Uterus (tissue), 4 donors: ENCODE measurements around the gene ANKRD22. TPM values are rescaled to one million over a fixed set of nuclear protein-coding genes. Genes with fewer than 3 reads are reported as not detected.

Experiments
- DNase-seq, 2 donors: peaks; one replicate each; pipeline ENCODE4 v3.0.0-alpha.2; 2019 to 2020
- H3K27ac ChIP-seq, 2 donors: fragments of 200-600 bp; sonication (generic); 1 replicate in 1 of 2; 2 replicates in 1 of 2; pipeline ENCODE4 v1.5.1; 2016 to 2018
- H3K27me3 ChIP-seq, 2 donors: fragments of 200-600 bp; sonication (generic); one replicate each; pipeline ENCODE4 v1.5.1; 2018 to 2019; ENCODE audit warnings: control low read depth in 1 of 2
- H3K36me3 ChIP-seq, 2 donors: fragments of 200-600 bp; sonication (generic); one replicate each; pipeline ENCODE4 v1.5.1; 2019; ENCODE audit warnings: control low read depth in 1 of 2
- H3K4me1 ChIP-seq, 2 donors: fragments of 200-600 bp; sonication (generic); one replicate each; pipeline ENCODE4 v1.5.1; 2018 to 2019; ENCODE audit warnings: control low read depth in 1 of 2
- H3K4me3 ChIP-seq, 2 donors: fragments of 200-600 bp; sonication (generic); 1 replicate in 1 of 2; 2 replicates in 1 of 2; pipeline ENCODE4 v1.5.1; 2018 to 2019; ENCODE audit warnings: mild to moderate bottlenecking in 1 of 2
- H3K9me3 ChIP-seq, 2 donors: fragments of 200-600 bp; sonication (generic); one replicate each; pipeline ENCODE4 v1.5.1; 2019; ENCODE audit warnings: control low read depth in 1 of 2
- POLR2A ChIP-seq, 2 donors: fragments of 450-650 bp; IDR thresholded peaks; one replicate each; pipeline ENCODE4 v1.6.1; 2016; ENCODE audit warnings: antibody characterized with exemption in 2 of 2, mild to moderate bottlenecking in 1 of 2, moderate library complexity in 1 of 2
- intact Hi-C: fragments of 100-400 bp; cut with DNase I; formaldehyde crosslinking; loops from one replicate; pipeline ENCODE4 v1.15.1; 2023; ENCODE audit warnings: low total_unique reads
- total RNA-seq, 4 donors: library from RNA; depleted of rRNA in 3 of 4; stranded (reverse); fragments of >200 nt in 3 of 4; gene quantifications; one replicate each; pipeline versions ENCODE4 v1.1.0 to v1.2.4, GENCODE V29; 2014 to 2023
- TF ChIP-seq, protein P1 (sequence below), 4 experiments: fragments of 200-600 bp in 2 of 4; fragments of 450-650 bp in 2 of 4; sonication (generic) in 2 of 4; IDR thresholded peaks; one replicate each; pipeline ENCODE4 v1.5.1; 2016 to 2019; ENCODE audit warnings: antibody characterized with exemption in 4 of 4, mild to moderate bottlenecking in 2 of 4, moderate library complexity in 1 of 4
- donor health status: DM: yes; HTN: yes; CAD: no.

The ANKRD22 gene
- under 1 TPM in 1 of 4 donors, not detected in 3; 0.48 TPM for total RNA-seq

- Histone ChIP-seq H3K27me3 (no peaks in the 10 kb centered on the region), H3K27ac (no peak within 1 kb of the TSS), H3K9me3 (no peaks in the 10 kb centered on the region), H3K4me3 (no peak within 1 kb of the TSS), H3K36me3 (no peaks in the 10 kb centered on the region), H3K4me1 (no peaks in the 10 kb centered on the region)
- no peak for TF ChIP-seq POLR2A (IDR thresholded peaks at IDR 0.05)
- TF ChIP-seq, protein P1, sequence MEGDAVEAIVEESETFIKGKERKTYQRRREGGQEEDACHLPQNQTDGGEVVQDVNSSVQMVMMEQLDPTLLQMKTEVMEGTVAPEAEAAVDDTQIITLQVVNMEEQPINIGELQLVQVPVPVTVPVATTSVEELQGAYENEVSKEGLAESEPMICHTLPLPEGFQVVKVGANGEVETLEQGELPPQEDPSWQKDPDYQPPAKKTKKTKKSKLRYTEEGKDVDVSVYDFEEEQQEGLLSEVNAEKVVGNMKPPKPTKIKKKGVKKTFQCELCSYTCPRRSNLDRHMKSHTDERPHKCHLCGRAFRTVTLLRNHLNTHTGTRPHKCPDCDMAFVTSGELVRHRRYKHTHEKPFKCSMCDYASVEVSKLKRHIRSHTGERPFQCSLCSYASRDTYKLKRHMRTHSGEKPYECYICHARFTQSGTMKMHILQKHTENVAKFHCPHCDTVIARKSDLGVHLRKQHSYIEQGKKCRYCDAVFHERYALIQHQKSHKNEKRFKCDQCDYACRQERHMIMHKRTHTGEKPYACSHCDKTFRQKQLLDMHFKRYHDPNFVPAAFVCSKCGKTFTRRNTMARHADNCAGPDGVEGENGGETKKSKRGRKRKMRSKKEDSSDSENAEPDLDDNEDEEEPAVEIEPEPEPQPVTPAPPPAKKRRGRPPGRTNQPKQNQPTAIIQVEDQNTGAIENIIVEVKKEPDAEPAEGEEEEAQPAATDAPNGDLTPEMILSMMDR (IDR thresholded peaks at IDR 0.05): no peak
- DNase-seq: no peak
- intact Hi-C loops: no loop called here
These were observed at the start of gene ANKRD22 for GRCh38 chr10:88851706-88852105. Gene ANKRD22, minus strand, starts transcription at chr10:88851844. Its CDS starts 237 bp downstream, at chr10:88851607.

DNA sequence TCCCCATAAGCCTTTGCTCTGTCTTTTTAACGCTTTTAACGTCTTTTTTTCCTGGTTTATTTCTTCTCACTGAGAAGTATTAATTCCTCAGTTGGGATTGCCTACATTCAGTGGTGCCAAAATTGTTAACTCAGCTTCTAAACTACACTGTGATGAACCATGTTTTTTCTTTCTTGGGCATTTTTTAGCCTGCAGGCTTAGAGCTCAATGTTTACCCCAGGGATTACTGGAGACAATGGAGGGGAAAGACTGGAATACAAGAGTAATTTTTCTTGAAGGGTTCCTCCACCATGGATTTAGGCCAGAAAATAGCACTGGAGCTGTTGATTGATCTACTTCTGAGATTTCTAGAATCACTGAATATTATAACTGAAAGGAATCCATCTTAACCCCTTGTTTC is 48.2 kb upstream of the ANKRD22 start:
- H3K4me3 ChIP-seq: no peak overlapping the region
- TF ChIP-seq, protein P1 (IDR thresholded peaks at IDR 0.05): no peak
- TF ChIP-seq POLR2A (IDR thresholded peaks at IDR 0.05): no peak
- H3K27ac ChIP-seq: no peak overlapping the region
- H3K4me1 ChIP-seq: no peaks in the 10 kb centered on the region
- intact Hi-C loops: no loop called here
- DNase-seq: no peak
- no peaks in the 10 kb centered on the region for H3K36me3 ChIP-seq
- H3K27me3 ChIP-seq: no peaks in the 10 kb centered on the region
- H3K9me3 ChIP-seq: no peaks in the 10 kb centered on the region

GRCh38 chr10:88898727-88899126 is 47.1 kb upstream of the ANKRD22 start:
- no peaks in the 10 kb centered on the region for H3K27me3 ChIP-seq
- TF ChIP-seq, protein P1 (IDR thresholded peaks at IDR 0.05): no peak
- TF ChIP-seq POLR2A (IDR thresholded peaks at IDR 0.05): no peak
- intact Hi-C loops: no loop called here
- no peaks in the 10 kb centered on the region for H3K36me3 ChIP-seq
- H3K4me3 ChIP-seq: no peak overlapping the region
- no peaks in the 10 kb centered on the region for H3K4me1 ChIP-seq
- no peaks in the 10 kb centered on the region for H3K9me3 ChIP-seq
- H3K27ac ChIP-seq: no peak overlapping the region
- no peak for DNase-seq

DNA sequence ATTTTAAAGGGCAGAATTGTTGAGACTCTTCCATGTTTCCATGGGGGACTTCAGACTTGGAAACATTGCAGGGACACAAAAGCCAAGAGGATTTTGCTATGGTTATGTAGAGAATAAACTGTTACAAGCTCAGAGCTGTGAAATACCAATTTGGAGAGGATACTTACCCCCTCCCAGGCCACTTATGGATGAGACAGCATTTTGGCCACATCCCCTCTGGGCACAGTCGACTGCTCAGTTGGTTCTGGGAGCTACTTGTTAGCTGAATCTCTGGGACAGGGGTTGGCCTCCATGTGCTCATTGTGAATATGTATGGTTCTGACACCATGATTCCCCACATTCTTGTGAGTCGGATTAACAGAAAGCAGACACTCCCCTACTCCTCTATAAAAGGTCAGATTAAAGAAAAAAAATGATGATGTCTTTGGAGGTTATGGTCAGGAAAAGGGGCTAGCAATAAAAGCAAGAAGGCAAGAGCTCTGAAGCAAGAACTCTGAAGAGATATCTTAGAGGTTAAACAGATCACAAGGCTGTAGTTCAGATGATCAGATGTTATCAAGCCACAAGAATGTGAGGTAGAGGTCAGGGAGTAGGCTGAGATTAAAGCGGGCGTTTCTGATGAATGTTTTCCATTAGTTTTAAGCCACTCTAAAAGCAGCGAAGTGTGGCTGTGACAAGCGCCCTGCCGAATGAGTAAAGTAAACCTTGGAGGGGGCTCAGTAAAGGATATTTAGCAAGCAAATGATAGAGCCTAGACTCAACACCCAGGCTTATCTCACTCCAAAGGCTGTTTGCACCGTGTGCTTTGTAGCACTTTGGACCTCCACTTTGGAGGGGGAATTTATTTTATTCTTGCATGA is 45.6 kb upstream of the ANKRD22 start:
- Histone ChIP-seq H3K27ac (peak overlapping the region; percentile 8 to 60), H3K4me3 (no peak overlapping the region), H3K4me1 (no peaks in the 10 kb centered on the region), H3K27me3 (no peaks in the 10 kb centered on the region), H3K9me3 (no peaks in the 10 kb centered on the region), H3K36me3 (no peaks in the 10 kb centered on the region)
- TF ChIP-seq POLR2A (IDR thresholded peaks at IDR 0.05): no peak
- TF ChIP-seq, protein P1 (IDR thresholded peaks at IDR 0.05): no peak
- DNase-seq: no peak
- intact Hi-C loops: no loop called here

DNA sequence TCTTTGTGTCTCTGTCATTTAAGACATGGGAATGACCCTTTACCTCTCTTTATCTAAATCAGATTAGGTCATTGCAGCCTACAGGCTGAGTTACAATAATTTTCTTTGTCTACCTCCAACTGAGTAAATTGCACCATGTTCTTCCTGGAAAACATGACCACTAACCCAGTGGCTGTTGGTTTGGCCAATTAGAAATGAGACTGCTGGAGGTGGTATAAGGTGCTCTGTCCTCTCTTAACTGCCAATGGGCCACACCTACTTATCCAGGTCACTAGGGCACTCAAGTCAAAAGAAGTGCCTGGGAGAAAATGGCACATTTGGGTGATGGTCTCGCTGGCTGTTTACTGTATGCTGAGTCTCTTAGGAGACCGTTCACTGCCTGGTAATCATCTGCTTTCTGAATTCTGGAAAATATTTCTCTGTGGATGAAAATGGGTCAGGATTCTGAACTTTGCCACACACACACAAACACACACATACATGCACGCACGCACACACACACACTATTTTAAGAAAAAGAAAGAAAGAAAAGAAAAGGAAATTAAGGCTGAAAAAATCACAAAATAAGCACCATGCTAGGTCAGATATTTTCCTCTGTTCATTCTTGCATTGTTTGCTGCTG is 44.8 kb upstream of the ANKRD22 start:
- TF ChIP-seq, protein P1 (IDR thresholded peaks at IDR 0.05): no peak
- TF ChIP-seq POLR2A (IDR thresholded peaks at IDR 0.05): no peak
- no peak overlapping the region for H3K4me3 ChIP-seq
- no peaks in the 10 kb centered on the region for H3K9me3 ChIP-seq
- peak overlapping the region in 1 of 2 donors; percentile 60 for H3K27ac ChIP-seq
- no peak for DNase-seq
- H3K4me1 ChIP-seq: no peaks in the 10 kb centered on the region
- no peaks in the 10 kb centered on the region for H3K27me3 ChIP-seq
- no peaks in the 10 kb centered on the region for H3K36me3 ChIP-seq
- intact Hi-C loops: no loop called here
